HEK293 (cell line): Measurements from ENCODE around the gene PEG3.

Source experiments
- CTCF ChIA-PET: fragments of 350-600 bp; formaldehyde crosslinking; extraction: SDS; loops from one replicate; lab custom pipeline; 2021; ENCODE audit warnings: antibody characterized with exemption; lab: Yijun Ruan, JAX
- POLR2A ChIA-PET: fragments of 300-600 bp; formaldehyde crosslinking; extraction: SDS; loops from one replicate; lab custom pipeline; 2020; ENCODE audit warnings: antibody characterized with exemption, inconsistent platforms; lab: Yijun Ruan, JAX
- H3K27ac ChIP-seq: fragments of 200-500 bp; sonication (Bioruptor generic); 2 replicates; pipeline ENCODE4 v1.5.1; 2014; ENCODE audit warnings: low read depth, low read length, control low read depth, inconsistent platforms; ENCODE audit errors: extremely low read depth
- H3K36me3 ChIP-seq, 2 experiments: fragments of 200-500 bp in 1 of 2; sonication (Bioruptor generic) in 1 of 2; 1 replicate in 1 of 2; 2 replicates in 1 of 2; pipeline ENCODE4 v1.5.1; 2014 to 2017; ENCODE audit warnings: inconsistent platforms in 2 of 2, low read length in 2 of 2; ENCODE audit not compliant: control insufficient read depth in 2 of 2, insufficient read depth in 1 of 2
- H3K4me1 ChIP-seq: fragments of 200-500 bp; sonication (Bioruptor generic); 2 replicates; pipeline ENCODE4 v1.5.1; 2014; ENCODE audit warnings: mild to moderate bottlenecking, low read length, inconsistent platforms; ENCODE audit not compliant: control insufficient read depth, insufficient read depth
- H3K4me3 ChIP-seq: 2 replicates; pipeline ENCODE4 v1.5.1; 2011; ENCODE audit warnings: low read depth, mild to moderate bottlenecking, control low read depth, low read length, moderate library complexity
- H3K9me3 ChIP-seq: fragments of 200-500 bp; sonication (Bioruptor generic); 2 replicates; pipeline ENCODE4 v1.5.1; 2014; ENCODE audit warnings: low read depth, low read length, inconsistent platforms; ENCODE audit not compliant: control insufficient read depth, insufficient read depth
- HIC1 ChIP-seq: fragments of 450-650 bp; formaldehyde crosslinking; IDR thresholded peaks from 2 replicates; pipeline ENCODE4 v1.5.1; 2016; ENCODE audit warnings: missing biosample characterization, missing genetic modification characterization
- IKZF3 ChIP-seq: fragments of 450-650 bp; IDR thresholded peaks from 2 replicates; pipeline ENCODE4 v1.5.0; 2018; ENCODE audit warnings: missing biosample characterization, mild to moderate bottlenecking, missing genetic modification characterization, moderate library complexity
- INSM2 ChIP-seq: fragments of 450-650 bp; formaldehyde crosslinking; IDR thresholded peaks from 2 replicates; pipeline ENCODE4 v1.5.1; 2016; ENCODE audit warnings: missing biosample characterization, missing genetic modification characterization
- MEIS1 ChIP-seq: sonication (generic); formaldehyde crosslinking; IDR thresholded peaks from 2 replicates; pipeline ENCODE4 v1.8.1; 2022; ENCODE audit warnings: missing genetic modification reagents, mild to moderate bottlenecking, borderline replicate concordance
- PATZ1 ChIP-seq: fragments of 450-650 bp; formaldehyde crosslinking; IDR thresholded peaks from 2 replicates; pipeline ENCODE4 v1.5.1; 2016; ENCODE audit warnings: missing biosample characterization, missing genetic modification characterization
- TSHZ1 ChIP-seq: fragments of 450-650 bp; formaldehyde crosslinking; IDR thresholded peaks from 2 replicates; pipeline ENCODE4 v1.5.1; 2016; ENCODE audit warnings: missing biosample characterization, missing genetic modification characterization, borderline replicate concordance
- YY1 ChIP-seq: fragments of 450-650 bp; formaldehyde crosslinking; IDR thresholded peaks from 2 replicates; pipeline ENCODE4 v1.5.1; 2018; ENCODE audit warnings: missing biosample characterization, missing genetic modification characterization
- ZBTB11 ChIP-seq: fragments of 450-650 bp; formaldehyde crosslinking; conservative IDR thresholded peaks from 2 replicates; pipeline ENCODE4 v1.5.1; 2016; ENCODE audit warnings: low read depth, missing biosample characterization, missing genetic modification characterization
- ZBTB6 ChIP-seq: fragments of 450-650 bp; formaldehyde crosslinking; IDR thresholded peaks from 2 replicates; pipeline ENCODE4 v1.5.1; 2017; ENCODE audit warnings: missing biosample characterization, missing genetic modification characterization
- ZNF19 ChIP-seq: fragments of 450-650 bp; formaldehyde crosslinking; IDR thresholded peaks from 2 replicates; pipeline ENCODE4; 2016; ENCODE audit warnings: missing biosample characterization, missing genetic modification characterization, low read depth
- ZNF221 ChIP-seq: fragments of 450-650 bp; formaldehyde crosslinking; IDR thresholded peaks from 2 replicates; pipeline ENCODE4 v1.5.1; 2017; ENCODE audit warnings: missing biosample characterization, missing genetic modification characterization, borderline replicate concordance
- ZNF266 ChIP-seq: fragments of 450-650 bp; formaldehyde crosslinking; IDR thresholded peaks from 2 replicates; pipeline ENCODE4 v1.5.1; 2016; ENCODE audit warnings: missing biosample characterization, missing genetic modification characterization, low read depth
- ZNF416 ChIP-seq: fragments of 450-650 bp; formaldehyde crosslinking; IDR thresholded peaks from 2 replicates; pipeline ENCODE4 v1.5.1; 2016; ENCODE audit warnings: missing biosample characterization, missing genetic modification characterization
- ZNF580 ChIP-seq: fragments of 450-650 bp; formaldehyde crosslinking; IDR thresholded peaks from 2 replicates; pipeline ENCODE4 v1.5.1; 2016; ENCODE audit warnings: missing biosample characterization, missing genetic modification characterization
- ZNF629 ChIP-seq: fragments of 450-650 bp; formaldehyde crosslinking; IDR thresholded peaks from 2 replicates; pipeline ENCODE4 v1.5.1; 2017; ENCODE audit warnings: missing biosample characterization, missing genetic modification characterization
- ZNF701 ChIP-seq: fragments of 450-650 bp; formaldehyde crosslinking; IDR thresholded peaks from 2 replicates; pipeline ENCODE4 v1.5.1; 2016; ENCODE audit warnings: missing biosample characterization, missing genetic modification characterization
- ZNF776 ChIP-seq: fragments of 450-650 bp; formaldehyde crosslinking; IDR thresholded peaks from 2 replicates; pipeline ENCODE4 v1.5.0; 2017; ENCODE audit warnings: missing biosample characterization, missing genetic modification characterization, borderline replicate concordance
- ZNF830 ChIP-seq: fragments of 450-650 bp; IDR thresholded peaks from 2 replicates; pipeline ENCODE4 v1.5.0; 2018; ENCODE audit warnings: missing biosample characterization, missing genetic modification characterization, low read depth, mild to moderate bottlenecking, moderate library complexity

Gene PEG3

GRCh38 chr19:56831255-56831654 lies 9.3 kb downstream of the PEG3 start:
- H3K9me3 ChIP-seq = no peaks in the 10 kb centered on the region; the same call in 1 of the 2 replicates
- H3K4me1 ChIP-seq = no peaks in the 10 kb centered on the region
- no peak overlapping the region for H3K4me3 ChIP-seq
- ChIA-PET POLR2A (no interaction called here), CTCF (interaction anchor here (0.5 kb wide), 1 partner anchor 10 kb away, joined by 3 read pairs; no protein-coding TSS in a partner anchor)
- TF ChIP-seq INSM2 (tag by site-specific recombination) (no peak), TSHZ1 (tag by site-specific recombination) (no peak), HIC1 (tag by site-specific recombination) (no peak), ZNF580 (no peak), ZNF416 (tag by site-specific recombination) (no peak), IKZF3 (tag by site-specific recombination) (no peak), ZNF830 (tag by site-specific recombination) (no peak), YY1 (tag by site-specific recombination) (no peak), ZNF266 (tag by site-specific recombination) (no peak), ZNF776 (tag by site-specific recombination) (no peak), MEIS1 (CRISPR knock-in tag) (no peak), PATZ1 (tag by site-specific recombination) (no peak), ZNF629 (tag by site-specific recombination) (no peak), ZBTB11 (no peak), ZNF221 (tag by site-specific recombination) (no peak), ZNF701 (no peak), ZNF19 (tag by site-specific recombination) (no peak), ZBTB6 (tag by site-specific recombination) (no peak)
- no peak overlapping the region for H3K27ac ChIP-seq
- H3K36me3 ChIP-seq = no peaks in the 10 kb centered on the region
